ENCODE results near the gene PTH1R.
A peak's percentile ranks its signal among the peaks of the same experiment; 100 is the strongest.

The PTH1R gene

GRCh38 chr3:46898321-46899150 lies 21.0 kb downstream of the PTH1R start:
- Histone ChIP-seq H3K27ac (ENCODE audit: poor library complexity, severe bottlenecking) (no peak overlapping the region), H3K36me3 (ENCODE audit: low read depth) (no peaks in the 10 kb centered on the region), H3K9me3 (ENCODE audit: severe bottlenecking) (no peaks in the 10 kb centered on the region), H3K4me3 (ENCODE audit: severe bottlenecking) (no peak overlapping the region), H3K4me1 (ENCODE audit: insufficient read depth, poor library complexity, severe bottlenecking) (no peaks in the 10 kb centered on the region), H3K27me3 (ENCODE audit: insufficient read depth, poor library complexity, severe bottlenecking) (no peaks in the 10 kb centered on the region)
- ATAC-seq (ENCODE audit: low read depth) (no peak), DNase-seq (ENCODE audit: low spot score) (peak; percentile 57)
- TF ChIP-seq CTCF (IDR thresholded peaks at IDR 0.05; ENCODE audit: poor library complexity, severe bottlenecking), result no peak

- H3K4me1 ChIP-seq (ENCODE audit: insufficient read depth, poor library complexity, severe bottlenecking), result no peaks in the 10 kb centered on the region
- no peaks in the 10 kb centered on the region for H3K36me3 ChIP-seq (ENCODE audit: low read depth)
- DNase-seq (ENCODE audit: low spot score), result peak; percentile 51
- no peak overlapping the region for H3K27ac ChIP-seq (ENCODE audit: poor library complexity, severe bottlenecking)
- H3K9me3 ChIP-seq (ENCODE audit: severe bottlenecking), result no peaks in the 10 kb centered on the region
- no peak for TF ChIP-seq CTCF (IDR thresholded peaks at IDR 0.05; ENCODE audit: poor library complexity, severe bottlenecking)
- no peak overlapping the region for H3K4me3 ChIP-seq (ENCODE audit: severe bottlenecking)
- ATAC-seq (ENCODE audit: low read depth), result no peak
- H3K27me3 ChIP-seq (ENCODE audit: insufficient read depth, poor library complexity, severe bottlenecking), result no peaks in the 10 kb centered on the region
These were observed 21.9 kb downstream of the PTH1R start for GRCh38 chr3:46899151-46900006.

GRCh38 chr3:46900007-46900292 lies 22.4 kb downstream of the PTH1R start:
- H3K4me1 ChIP-seq (ENCODE audit: insufficient read depth, poor library complexity, severe bottlenecking), result no peaks in the 10 kb centered on the region
- no peak for ATAC-seq (ENCODE audit: low read depth)
- H3K27ac ChIP-seq (ENCODE audit: poor library complexity, severe bottlenecking), result no peak overlapping the region
- TF ChIP-seq CTCF (IDR thresholded peaks at IDR 0.05; ENCODE audit: poor library complexity, severe bottlenecking), result no peak
- no peaks in the 10 kb centered on the region for H3K36me3 ChIP-seq (ENCODE audit: low read depth)
- no peak overlapping the region for H3K4me3 ChIP-seq (ENCODE audit: severe bottlenecking)
- DNase-seq (ENCODE audit: low spot score), result no peak
- no peaks in the 10 kb centered on the region for H3K9me3 ChIP-seq (ENCODE audit: severe bottlenecking)
- no peaks in the 10 kb centered on the region for H3K27me3 ChIP-seq (ENCODE audit: insufficient read depth, poor library complexity, severe bottlenecking)

- H3K9me3 ChIP-seq (ENCODE audit: severe bottlenecking), result no peaks in the 10 kb centered on the region
- H3K4me1 ChIP-seq (ENCODE audit: insufficient read depth, poor library complexity, severe bottlenecking), result no peaks in the 10 kb centered on the region
- H3K4me3 ChIP-seq (ENCODE audit: severe bottlenecking), result no peak overlapping the region
- H3K27me3 ChIP-seq (ENCODE audit: insufficient read depth, poor library complexity, severe bottlenecking), result no peaks in the 10 kb centered on the region
- no peak for TF ChIP-seq CTCF (IDR thresholded peaks at IDR 0.05; ENCODE audit: poor library complexity, severe bottlenecking)
- no peaks in the 10 kb centered on the region for H3K36me3 ChIP-seq (ENCODE audit: low read depth)
- DNase-seq (ENCODE audit: low spot score) (no peak), ATAC-seq (ENCODE audit: low read depth) (no peak)
- H3K27ac ChIP-seq (ENCODE audit: poor library complexity, severe bottlenecking), result no peak overlapping the region
These were observed 22.8 kb downstream of the PTH1R start for GRCh38 chr3:46900356-46900755.
